Breast epithelium (tissue), 4 donors: ENCODE measurements around the gene SEZ6L. TPM values are rescaled to one million over a fixed set of nuclear protein-coding genes. Genes with fewer than 3 reads are reported as not detected.

Experiments used
- DNase-seq, 2 donors: peaks; one replicate each; pipeline ENCODE4 v3.0.0-alpha.2; 2019; ENCODE audit warnings: low spot score in 2 of 2
- H3K27ac ChIP-seq, 2 donors: fragments of 200-600 bp; sonication (generic) in 1 of 2; one replicate each; pipeline ENCODE4 v1.5.1; 2016 to 2019; ENCODE audit warnings: mild to moderate bottlenecking in 1 of 2
- H3K27me3 ChIP-seq, 2 donors: fragments of 200-600 bp; sonication (generic) in 1 of 2; one replicate each; pipeline versions ENCODE4 v1.5.1 to v1.6.0; 2017 to 2019; ENCODE audit warnings: control low read depth in 1 of 2, mild to moderate bottlenecking in 1 of 2
- H3K36me3 ChIP-seq: fragments of 200-600 bp; one replicate; pipeline ENCODE4 v1.5.1; 2019
- H3K4me1 ChIP-seq, 2 donors: fragments of 200-600 bp; sonication (generic); one replicate each; pipeline ENCODE4 v1.5.1; 2016 to 2019; ENCODE audit warnings: control low read depth in 1 of 2
- H3K4me3 ChIP-seq, 3 donors: fragments of 200-600 bp; sonication (generic); 1 replicate in 2 of 3; 2 replicates in 1 of 3; pipeline ENCODE4 v1.5.1; 2016 to 2019; ENCODE audit warnings: mild to moderate bottlenecking in 3 of 3, moderate library complexity in 2 of 3
- H3K9me3 ChIP-seq, 2 donors: fragments of 200-600 bp; sonication (generic) in 1 of 2; one replicate each; pipeline ENCODE4 v1.5.1; 2016 to 2019; ENCODE audit warnings: control low read depth in 1 of 2
- CTCF ChIP-seq, 3 donors: fragments of 450-650 bp; IDR thresholded peaks; one replicate each; pipeline ENCODE4 v1.5.1; 2016 to 2017; ENCODE audit warnings: antibody characterized with exemption in 3 of 3, mild to moderate bottlenecking in 3 of 3, moderate library complexity in 3 of 3
- POLR2A ChIP-seq: fragments of 450-650 bp; IDR thresholded peaks from one replicate; pipeline ENCODE4 v1.6.1; 2016; ENCODE audit warnings: antibody characterized with exemption, mild to moderate bottlenecking, moderate library complexity
- POLR2AphosphoS5 ChIP-seq, 3 donors: sonication (generic); formaldehyde crosslinking; IDR thresholded peaks; one replicate each; pipeline ENCODE4 v1.6.1; 2017; ENCODE audit warnings: antibody characterized with exemption in 3 of 3
- intact Hi-C: fragments of 100-400 bp; cut with DNase I; formaldehyde crosslinking; loops from one replicate; pipeline ENCODE4 v1.15.1; 2023; ENCODE audit warnings: low total_unique reads
- total RNA-seq, 3 donors: library from RNA; depleted of rRNA; stranded (reverse); fragments of >200 nt; gene quantifications; one replicate each; pipeline ENCODE4 v1.1.0, GENCODE V29; 2016

The SEZ6L gene
- total RNA-seq, 3 donors from 2014 or later: under 0.01 to 0.16 (median 0.15) TPM

GRCh38 chr22:26127556-26127955 lies 41.7 kb upstream of the SEZ6L start:
- H3K9me3 ChIP-seq: no peaks in the 10 kb centered on the region
- DNase-seq: no peak
- H3K27ac ChIP-seq: no peak overlapping the region
- no peak for TF ChIP-seq POLR2A
- no peak for TF ChIP-seq CTCF (IDR thresholded peaks at IDR 0.05)
- no peak for TF ChIP-seq POLR2AphosphoS5 (IDR thresholded peaks at IDR 0.05)
- H3K36me3 ChIP-seq: no peaks in the 10 kb centered on the region
- H3K4me3 ChIP-seq: no peak overlapping the region
- intact Hi-C loops: no loop called here
- no peaks in the 10 kb centered on the region for H3K4me1 ChIP-seq
- peaks cover 0 to 6% of the 10 kb centered on the region in 2 donors for H3K27me3 ChIP-seq

GRCh38 chr22:26131589-26132154 lies 37.6 kb upstream of the SEZ6L start:
- Histone ChIP-seq H3K27me3 (peaks cover 0 to 23% of the 10 kb centered on the region in 2 donors), H3K4me1 (no peaks in the 10 kb centered on the region), H3K9me3 (no peaks in the 10 kb centered on the region), H3K4me3 (no peak overlapping the region), H3K36me3 (no peaks in the 10 kb centered on the region), H3K27ac (no peak overlapping the region)
- intact Hi-C loops: no loop called here
- no peak for TF ChIP-seq POLR2AphosphoS5 (IDR thresholded peaks at IDR 0.05)
- TF ChIP-seq CTCF (IDR thresholded peaks at IDR 0.05): no peak
- TF ChIP-seq POLR2A: no peak
- no peak for DNase-seq

DNA sequence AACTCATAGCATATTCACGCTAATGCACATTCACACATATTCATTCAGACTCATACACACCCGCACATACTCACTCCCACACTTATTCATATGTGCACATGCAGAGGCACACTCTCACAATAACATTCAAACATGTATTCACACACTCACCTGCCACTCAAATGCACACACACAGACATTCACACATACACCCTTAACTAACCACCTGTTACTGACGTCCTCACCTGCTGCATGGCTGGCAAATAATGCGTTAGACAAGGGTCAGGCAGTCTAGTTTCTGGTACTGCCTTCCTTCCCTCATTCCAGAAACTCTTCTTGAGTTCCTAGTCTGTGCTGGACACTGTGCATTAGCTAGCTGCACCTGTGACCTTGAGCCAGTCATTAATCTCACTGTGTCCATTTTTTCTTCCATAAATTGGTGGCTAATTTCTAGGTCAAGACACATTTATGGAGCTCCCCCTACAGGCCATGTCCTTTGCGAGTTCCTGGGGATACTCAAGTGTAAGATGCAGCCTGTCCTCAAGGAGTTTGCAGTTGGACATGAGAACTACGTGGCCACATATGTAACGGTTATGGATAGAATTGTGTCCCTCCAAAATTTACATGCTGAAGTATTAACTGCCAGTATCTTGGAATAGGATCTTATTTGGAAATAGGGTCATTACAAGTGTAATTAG lies 34.5 kb upstream of the SEZ6L start:
- H3K36me3 ChIP-seq: no peaks in the 10 kb centered on the region
- H3K27me3 ChIP-seq: peaks cover 0 to 23% of the 10 kb centered on the region in 2 donors
- no peak for DNase-seq
- intact Hi-C loops: no loop called here
- TF ChIP-seq POLR2A (no peak), POLR2AphosphoS5 (IDR thresholded peaks at IDR 0.05) (no peak), CTCF (IDR thresholded peaks at IDR 0.05) (no peak)
- H3K27ac ChIP-seq: no peak overlapping the region
- no peak overlapping the region for H3K4me3 ChIP-seq
- H3K9me3 ChIP-seq: no peaks in the 10 kb centered on the region
- H3K4me1 ChIP-seq: no peaks in the 10 kb centered on the region

- intact Hi-C loops: no loop called here
- H3K4me1 ChIP-seq: no peaks in the 10 kb centered on the region
- H3K9me3 ChIP-seq: no peaks in the 10 kb centered on the region
- DNase-seq: no peak
- no peaks in the 10 kb centered on the region for H3K36me3 ChIP-seq
- peaks cover 0 to 23% of the 10 kb centered on the region in 2 donors for H3K27me3 ChIP-seq
- H3K27ac ChIP-seq: no peak overlapping the region
- TF ChIP-seq POLR2AphosphoS5 (IDR thresholded peaks at IDR 0.05): no peak
- TF ChIP-seq CTCF (IDR thresholded peaks at IDR 0.05): no peak
- no peak for TF ChIP-seq POLR2A
- H3K4me3 ChIP-seq: no peak overlapping the region
Observed at GRCh38 chr22:26135806-26136205, 33.5 kb upstream of the SEZ6L start.

GRCh38 chr22:26139310-26139709 lies 30.0 kb upstream of the SEZ6L start:
- intact Hi-C loops: no loop called here
- Histone ChIP-seq H3K36me3 (no peaks in the 10 kb centered on the region), H3K4me1 (no peaks in the 10 kb centered on the region), H3K9me3 (no peaks in the 10 kb centered on the region), H3K27ac (no peak overlapping the region), H3K4me3 (no peak overlapping the region), H3K27me3 (peaks cover 0 to 9% of the 10 kb centered on the region in 2 donors)
- TF ChIP-seq POLR2A: no peak
- no peak for TF ChIP-seq POLR2AphosphoS5 (IDR thresholded peaks at IDR 0.05)
- TF ChIP-seq CTCF (IDR thresholded peaks at IDR 0.05): no peak
- peak; percentile 53 to 83 for DNase-seq
